Ovary (tissue), 3 donors: ENCODE results near the gene SEMA5A.

Experiments used
- CTCF ChIP-seq, 3 donors: fragments of 450-650 bp in 2 of 3; fragments of 200-600 bp in 1 of 3; IDR thresholded peaks; one replicate each; pipeline versions ENCODE4 v1.5.1 to v1.8.0; 2016 to 2022; ENCODE audit warnings: antibody characterized with exemption in 3 of 3, mild to moderate bottlenecking in 1 of 3
- EP300 ChIP-seq: sonication (generic); formaldehyde crosslinking; IDR thresholded peaks from one replicate; pipeline ENCODE4 v1.6.1; 2017; ENCODE audit warnings: antibody characterized with exemption
- POLR2A ChIP-seq: fragments of 450-650 bp; IDR thresholded peaks from one replicate; pipeline ENCODE4 v1.6.1; 2017; ENCODE audit warnings: antibody characterized with exemption, mild to moderate bottlenecking, moderate library complexity
- donor health status: DM: no; HTN: no; CAD: no.

- TF ChIP-seq CTCF (IDR thresholded peaks at IDR 0.05): no peak
- no peak for TF ChIP-seq POLR2A
- no peak for TF ChIP-seq EP300
Observed at GRCh38 chr5:9497347-9497746, 48.5 kb downstream of the SEMA5A start.
